HG02798 (cell line): ENCODE results near the gene CEACAM1.
A peak's percentile ranks its signal among the peaks of the same experiment; 100 is the strongest.
"Not testable (repeated sequence)": the region's sequence is repeated elsewhere in the genome, so short reads cannot be mapped to it uniquely, and the experiment has no call there.

ENCODE experiments used
- ATAC-seq: cut with Tn5 transposase; IDR thresholded peaks from one replicate; pipeline ENCODE4 v1.9.1; 2021; ENCODE audit warnings: mild to moderate bottlenecking; ENCODE audit not compliant: unreplicated experiment, poor library complexity

CEACAM1 gene

DNA sequence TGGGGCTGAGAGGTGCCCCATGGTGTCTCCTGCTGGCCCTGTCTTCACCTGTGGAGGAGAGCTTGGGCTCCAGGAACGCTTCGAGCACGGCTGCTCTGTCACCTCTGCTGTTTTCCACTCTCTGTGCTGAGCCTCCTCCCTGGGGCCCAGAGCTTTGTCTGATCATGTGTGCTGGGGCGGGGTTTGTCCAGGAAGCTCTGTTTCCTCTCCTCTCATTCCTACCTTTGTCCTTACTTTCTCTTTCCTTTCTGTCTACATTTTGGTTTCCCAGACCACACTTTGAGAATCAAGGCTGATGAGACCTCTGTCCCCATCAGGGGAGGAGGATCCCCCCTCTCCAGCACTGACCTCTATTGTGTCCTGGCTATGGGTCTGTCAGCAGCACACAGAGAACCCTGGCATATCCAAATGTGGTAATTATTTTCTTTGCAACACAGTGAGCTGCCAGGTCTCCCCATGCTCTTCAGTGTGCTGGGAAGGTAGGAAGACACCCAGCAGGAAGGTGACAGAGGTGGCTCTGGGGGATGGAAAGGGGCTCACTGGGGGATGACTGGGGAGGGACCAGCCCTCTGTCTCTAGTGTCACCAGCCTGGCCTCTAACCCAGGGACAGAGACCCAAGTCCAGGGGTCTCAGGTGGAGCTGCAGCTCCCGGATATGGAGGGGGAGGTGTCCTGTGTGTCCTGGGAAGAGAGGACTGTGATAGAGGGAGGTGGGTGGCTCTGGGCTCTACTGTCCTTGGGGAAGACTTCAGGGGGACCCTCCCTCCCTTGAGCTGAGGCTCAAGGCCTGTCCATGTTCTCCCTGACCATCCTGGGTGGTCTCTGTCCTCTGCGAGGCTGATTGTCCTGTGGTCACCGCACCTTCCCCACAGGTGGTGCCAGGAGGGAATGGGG, at the start of gene CEACAM1:
Gene CEACAM1, minus strand, starts transcription at position 128 of the 894 bp plus-strand sequence. Its CDS starts 107 bp downstream, at position 21.
- ATAC-seq: no peak

DNA sequence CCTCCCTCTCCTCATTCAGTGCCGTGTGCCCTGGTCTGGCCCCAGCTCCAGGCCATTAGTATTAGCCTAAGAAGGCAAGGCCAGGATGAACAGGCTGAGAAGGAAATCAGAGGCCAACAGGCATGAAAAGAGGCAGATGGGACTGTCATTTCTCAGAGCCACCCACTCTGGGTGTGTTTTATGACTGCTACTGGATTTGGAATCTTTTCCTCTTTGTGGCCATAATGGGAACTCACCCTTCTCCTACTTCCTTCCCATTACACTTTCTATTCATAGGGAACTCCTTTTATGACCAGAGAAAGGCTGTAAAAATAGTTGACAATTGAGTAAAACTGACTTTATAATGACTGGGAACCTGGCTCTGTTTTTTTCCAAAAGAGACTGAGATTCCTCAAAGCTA, 48.7 kb upstream of the CEACAM1 start:
- ATAC-seq: no peak

DNA sequence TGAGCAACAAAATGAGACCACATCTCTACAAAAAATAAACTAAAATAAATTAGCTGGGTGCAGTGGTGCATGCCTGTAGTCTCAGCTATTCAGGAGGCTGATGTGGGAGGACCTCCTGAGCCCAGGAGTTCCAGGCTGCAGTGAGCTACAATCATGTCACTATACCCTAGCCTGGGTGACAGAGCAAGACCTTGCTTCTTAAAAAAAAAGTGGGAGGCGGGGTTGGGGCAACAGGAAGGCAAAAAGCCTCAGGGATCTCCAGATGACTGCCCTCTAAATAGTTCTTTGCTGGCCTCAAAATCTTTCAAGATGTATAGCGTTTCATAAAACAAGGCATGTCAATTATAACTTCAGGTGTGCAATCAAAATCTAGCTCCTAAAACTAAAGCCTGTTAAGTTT, 48.0 kb upstream of the CEACAM1 start:
- ATAC-seq: no peak

DNA sequence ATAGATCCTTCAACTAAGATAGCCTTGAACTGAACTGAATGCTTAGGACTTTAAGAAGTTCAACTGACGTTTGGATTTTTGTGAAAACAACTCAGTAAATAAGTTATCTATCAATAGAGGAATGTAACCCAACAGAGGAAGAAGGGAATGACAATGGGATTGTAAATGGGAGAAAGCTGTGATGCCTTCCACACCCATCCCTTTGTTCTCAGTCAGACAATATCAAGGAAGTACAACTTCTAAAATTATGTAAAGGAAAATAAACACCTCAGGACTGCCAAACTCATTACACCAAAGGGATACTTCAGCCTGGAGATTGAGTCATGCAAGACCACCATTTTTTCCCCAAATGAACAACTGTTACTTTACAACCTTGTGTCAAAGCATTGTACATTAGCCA, 45.4 kb upstream of the CEACAM1 start:
- ATAC-seq: no peak

DNA sequence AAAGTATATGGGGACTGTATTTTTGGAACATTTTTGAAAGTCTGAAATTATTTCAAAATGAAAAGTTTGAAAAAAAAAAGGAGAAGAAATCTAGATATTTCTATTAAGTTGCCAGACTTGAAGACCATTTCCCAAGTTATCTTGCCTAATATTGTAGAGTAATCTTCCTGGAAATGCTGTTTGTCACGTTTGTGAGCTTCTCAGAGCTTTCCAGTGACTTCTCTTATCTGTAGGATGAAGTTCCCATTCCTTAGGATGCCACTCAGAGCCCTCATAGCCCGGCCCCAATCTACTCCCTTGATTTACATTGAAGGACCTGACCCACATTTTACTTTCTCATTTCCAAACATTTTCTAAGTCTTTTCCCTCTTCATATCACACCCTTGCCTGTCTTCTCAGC, 42.8 kb upstream of the CEACAM1 start:
- ATAC-seq: no peak

DNA sequence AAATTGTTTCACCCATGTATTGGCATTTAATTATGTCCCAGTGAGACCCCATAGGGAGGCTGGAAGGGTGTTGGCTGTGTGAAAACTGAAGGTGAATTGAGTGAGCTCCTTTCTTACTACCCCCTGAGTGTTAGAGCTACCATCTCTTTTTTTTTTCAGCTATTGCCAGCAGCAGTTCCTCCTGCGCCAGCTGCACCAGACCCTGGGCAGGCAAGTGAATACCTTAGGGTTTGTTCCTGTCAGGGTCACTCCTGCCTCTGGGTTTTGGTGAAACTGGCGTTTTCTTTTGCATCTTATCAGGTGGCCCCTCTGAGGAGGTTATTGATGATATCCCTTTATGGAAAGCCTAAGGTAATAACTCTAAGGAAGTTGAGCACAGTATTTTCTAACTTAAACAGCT, 40.9 kb upstream of the CEACAM1 start:
- no peak for ATAC-seq

DNA sequence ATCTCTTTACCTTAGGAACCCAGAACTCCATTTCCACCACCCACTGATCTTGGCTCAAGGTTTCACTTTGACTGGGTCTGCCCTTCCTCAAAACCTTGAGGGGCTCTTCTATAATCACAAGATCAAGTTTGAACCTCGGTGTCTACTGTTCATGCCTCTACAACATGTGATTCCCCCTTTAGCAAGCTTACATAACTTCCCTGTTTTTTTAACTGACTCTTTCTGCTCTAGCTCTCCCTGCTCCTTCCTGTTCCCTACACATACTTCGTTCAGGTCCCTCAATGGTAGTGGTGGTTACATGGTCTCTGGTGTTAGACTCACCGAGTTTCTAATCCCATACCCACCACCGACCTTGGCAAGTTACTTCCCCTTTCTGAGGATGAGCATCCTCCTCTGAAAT, 39.7 kb upstream of the CEACAM1 start:
- no peak for ATAC-seq

DNA sequence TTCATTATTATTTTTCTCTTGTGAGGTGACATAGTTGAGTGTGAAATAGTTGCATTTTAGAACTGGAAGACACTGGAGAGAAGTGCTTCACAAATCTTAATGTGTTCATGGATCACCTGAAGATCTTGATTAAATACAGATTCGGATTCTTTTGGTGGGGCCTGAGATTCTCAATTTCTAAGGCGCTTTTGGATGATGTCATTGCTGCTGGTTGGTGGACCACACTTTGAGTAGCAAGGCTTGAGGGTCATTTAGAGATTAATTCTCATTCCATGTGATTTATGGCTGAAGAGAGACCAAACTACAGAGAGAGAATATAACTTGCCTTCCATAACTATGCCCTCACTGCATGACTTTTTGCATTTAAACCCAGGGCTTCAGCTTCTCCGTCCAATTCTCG, 39.3 kb upstream of the CEACAM1 start:
- ATAC-seq: no peak

DNA sequence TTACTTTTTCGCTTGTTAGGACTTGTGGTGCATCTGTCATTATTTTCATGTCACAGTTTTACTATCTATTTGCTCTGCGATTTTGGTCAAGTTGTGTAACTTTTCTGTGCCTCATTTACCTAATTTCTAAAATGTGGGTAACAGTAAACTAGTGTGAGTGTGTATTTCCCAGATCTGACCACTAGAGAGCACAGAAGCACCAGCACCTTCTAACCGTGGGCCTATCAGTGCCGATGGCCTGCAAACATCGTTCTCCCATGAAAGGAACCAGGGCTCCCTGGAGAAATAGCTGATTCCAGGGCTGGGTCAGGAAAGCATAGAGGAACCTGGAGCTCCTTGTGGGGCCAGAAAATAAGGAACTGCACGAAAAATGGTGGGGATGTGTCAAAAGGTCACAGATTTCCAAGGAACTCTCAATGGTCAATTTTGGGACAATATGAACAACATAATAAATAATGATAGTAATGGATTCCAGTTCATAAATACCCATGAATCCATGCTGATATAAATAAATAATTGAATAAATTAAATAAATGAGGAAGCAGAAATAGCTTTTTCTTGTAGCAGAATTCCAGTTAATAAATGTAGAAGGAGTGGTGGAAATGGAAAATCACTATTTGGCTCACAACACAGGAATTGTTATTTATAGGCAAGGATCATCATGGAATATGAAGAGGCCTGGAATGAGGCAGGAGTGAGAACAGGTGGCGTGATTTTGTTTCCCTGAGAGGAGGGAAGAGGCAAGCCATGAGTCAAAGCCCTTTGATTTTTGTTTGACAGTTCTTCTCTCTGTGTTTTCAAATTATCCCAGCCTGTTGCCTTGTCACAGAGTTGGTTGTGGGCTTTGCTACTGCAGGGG, 35.3 kb upstream of the CEACAM1 start:
- ATAC-seq: peak; percentile 45

DNA sequence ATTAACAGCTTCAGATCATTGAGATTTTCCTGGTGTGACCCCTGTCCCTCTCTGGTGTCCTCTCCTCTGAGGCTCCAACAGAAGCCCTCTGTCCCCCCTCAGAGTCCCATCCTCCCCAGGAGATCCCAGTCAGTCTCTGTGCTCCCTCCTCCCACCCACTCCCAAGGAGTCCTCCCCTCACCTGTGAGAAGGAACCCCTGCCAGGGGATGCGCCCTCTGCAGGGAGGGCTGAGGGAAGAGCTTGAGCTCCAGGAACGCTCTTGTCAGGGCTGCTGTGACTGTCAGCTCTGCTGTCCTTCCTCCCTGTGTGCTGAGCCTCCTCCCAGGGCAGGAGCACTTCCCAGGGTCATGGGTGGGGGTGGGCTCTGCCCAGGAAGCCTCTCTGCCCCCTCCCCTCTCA, 33.2 kb upstream of the CEACAM1 start:
- ATAC-seq: no peak

DNA sequence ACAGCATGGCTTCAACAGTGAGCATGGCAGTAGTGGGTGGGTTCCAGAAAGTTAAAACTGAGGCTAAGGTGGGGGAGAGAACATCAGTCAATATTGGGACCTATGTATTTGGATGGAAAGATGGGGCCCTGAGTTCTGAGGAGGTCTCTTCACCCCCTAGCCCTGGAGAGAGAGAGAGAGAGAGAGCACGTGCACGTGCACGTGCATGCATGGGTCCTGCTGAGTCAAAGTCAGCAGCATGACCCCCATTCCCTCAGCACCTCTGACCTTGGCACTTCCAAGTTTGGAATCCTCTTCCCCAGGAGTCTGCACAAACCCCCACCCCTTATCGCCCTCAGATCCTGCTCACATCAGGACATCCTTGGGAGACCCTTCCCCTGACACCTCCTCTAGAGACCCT, 32.5 kb upstream of the CEACAM1 start:
- no peak for ATAC-seq

DNA sequence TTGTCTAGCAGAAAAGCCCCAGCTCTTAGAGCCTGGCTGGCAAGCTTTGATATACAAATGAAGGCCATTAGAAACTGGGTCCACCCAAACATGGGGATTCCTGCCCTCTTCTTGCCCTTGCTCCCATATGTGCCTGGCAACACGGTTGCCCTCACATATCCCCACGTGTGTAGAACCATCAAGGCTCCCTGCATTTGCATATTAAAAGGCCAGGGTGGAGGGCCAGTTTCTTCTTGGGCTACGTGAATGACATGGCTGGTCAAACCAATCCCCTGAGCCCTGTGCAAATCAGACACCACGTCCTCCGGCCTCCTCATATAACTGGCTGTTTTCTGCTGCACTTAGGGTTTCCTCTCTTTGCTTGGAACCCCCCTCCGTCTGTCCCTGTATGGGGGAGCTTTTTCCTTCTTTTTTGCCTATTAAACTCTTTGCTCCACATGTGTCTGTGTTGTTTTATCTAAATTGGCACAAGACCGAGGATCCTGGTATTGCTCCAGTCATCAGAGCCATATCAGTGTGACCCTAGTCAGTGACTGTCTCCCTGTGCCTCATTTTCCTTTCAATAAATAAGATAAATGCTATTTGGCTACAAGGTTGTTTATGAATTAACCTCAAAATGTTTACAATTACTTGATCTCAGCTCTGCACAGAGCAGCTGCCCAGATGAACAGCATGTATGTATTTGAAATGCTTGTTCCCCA, 30.3 kb upstream of the CEACAM1 start:
- no peak for ATAC-seq

DNA sequence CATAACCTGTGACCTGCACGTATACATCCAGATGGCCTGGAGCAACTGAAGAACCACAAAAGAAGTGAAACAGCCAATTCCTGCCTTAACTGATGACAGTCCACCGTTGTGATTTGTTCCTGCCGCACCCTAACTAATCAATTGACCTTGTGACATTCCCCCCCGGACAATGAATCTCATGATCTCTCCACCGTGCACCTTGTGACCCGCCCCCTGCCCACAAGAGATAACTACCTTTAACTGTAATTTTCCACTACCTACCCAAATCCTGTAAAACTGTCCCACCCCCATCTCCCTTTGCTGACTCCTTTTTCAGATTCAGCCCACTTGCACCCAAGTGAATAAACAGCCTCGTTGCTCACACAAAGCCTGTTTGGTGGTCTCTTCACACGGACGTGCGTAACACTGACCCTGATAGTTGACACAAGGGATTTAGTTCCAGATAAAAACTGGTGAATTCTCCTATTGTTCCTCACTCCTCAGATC, 29.1 kb upstream of the CEACAM1 start:
- ATAC-seq: not testable (repeated sequence)

DNA sequence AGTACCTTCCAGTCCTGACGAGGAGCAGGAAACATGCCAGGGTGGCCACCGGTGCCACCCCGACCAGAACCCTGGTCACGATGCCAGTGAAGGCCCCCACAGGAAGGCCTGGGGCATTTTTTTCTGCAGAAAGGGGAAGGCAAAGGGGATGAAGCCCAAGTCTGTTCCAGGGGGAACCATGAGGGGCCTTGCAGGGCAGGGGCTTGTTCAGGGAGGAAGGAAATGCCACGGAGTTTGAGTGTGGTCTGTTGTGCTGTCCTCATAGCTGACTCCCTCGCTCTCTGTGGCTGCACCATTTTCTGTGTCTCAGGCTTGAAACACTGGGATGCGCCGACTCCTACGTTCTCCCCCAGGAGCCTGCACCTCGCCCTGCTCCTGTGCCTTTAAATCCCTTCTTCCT, 27.5 kb upstream of the CEACAM1 start:
- ATAC-seq: no peak

DNA sequence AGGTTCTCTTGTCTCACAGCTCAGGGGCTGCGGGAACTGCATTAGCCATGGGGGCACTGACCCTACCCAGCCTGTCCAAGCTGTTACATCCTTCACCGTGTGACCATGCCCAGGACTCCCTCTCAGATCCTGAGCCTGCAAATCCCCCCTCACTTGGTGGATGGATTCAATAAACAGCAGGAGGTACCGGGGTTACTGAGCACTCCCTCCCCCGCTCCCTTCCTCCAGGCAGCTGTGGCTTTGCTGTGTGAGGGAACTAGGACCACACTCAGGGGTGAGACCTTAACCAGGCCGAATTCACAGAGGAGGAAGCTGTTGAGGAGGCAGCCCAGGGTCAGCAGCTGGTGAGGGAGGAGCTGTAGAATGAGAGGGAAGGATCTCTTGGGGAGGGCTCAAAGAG, 27.0 kb upstream of the CEACAM1 start:
- ATAC-seq: no peak

DNA sequence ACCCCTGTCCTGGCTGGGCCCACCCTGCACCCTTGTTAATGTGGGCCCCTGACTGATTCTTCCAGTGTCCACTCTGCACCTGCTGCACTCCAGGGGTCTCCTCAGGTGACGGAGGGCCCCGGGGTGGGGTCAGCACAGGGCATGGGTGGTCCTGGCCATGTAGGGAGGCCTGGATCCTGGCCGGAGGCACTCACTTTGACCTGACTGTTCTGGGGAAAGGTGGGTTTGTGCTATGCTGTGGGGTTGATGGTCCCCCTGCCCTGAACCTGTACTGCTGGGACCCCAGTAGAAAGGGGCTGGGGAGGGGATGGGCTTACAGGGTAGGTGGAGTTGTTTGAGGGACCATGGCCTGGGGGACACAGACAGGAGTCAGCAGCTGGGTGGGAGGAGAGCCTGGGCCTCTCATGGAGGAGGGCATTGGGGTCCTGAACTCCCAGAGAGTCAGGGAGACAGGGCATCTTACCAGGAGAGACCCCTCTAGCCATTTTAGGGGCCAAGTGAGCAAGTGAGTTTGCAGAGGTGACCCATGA, 25.8 kb upstream of the CEACAM1 start:
- no peak for ATAC-seq

DNA sequence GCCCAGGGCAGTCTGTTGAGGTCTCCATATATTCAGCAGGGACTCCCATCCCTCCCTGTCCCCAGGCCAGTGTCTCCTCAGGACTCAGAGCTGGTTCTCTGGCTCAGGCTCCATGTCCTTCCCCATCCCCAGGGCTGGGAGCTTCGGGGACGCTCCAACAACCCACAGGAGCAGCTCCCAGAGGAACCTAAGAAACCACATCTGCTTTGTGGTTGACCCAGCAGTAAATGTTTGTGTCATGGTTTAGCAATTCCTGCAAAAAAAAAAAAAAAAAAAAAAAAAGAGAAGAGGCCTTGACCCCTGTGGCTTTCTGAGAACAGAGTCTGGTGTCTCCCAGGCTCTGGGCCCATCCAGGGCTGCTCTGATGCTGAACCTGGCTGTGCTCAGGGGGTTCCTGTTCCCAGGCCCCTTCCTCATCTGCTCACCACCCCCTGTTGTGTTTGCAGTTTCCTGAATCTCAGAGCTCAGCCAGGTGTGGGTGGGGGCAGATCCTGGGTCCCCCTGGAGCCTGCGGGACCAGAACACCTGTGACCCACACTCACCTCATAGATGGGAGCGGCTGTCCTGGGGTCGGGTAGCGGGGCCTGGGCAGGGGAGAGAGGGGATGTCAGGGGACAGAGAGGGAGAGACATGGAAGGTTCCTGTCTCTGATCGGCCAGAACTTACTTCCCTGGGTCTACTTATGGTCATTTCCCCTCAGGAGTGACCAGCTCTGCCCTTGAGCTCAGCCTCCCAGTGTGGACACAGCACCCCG, 25.2 kb upstream of the CEACAM1 start:
- ATAC-seq: no peak

DNA sequence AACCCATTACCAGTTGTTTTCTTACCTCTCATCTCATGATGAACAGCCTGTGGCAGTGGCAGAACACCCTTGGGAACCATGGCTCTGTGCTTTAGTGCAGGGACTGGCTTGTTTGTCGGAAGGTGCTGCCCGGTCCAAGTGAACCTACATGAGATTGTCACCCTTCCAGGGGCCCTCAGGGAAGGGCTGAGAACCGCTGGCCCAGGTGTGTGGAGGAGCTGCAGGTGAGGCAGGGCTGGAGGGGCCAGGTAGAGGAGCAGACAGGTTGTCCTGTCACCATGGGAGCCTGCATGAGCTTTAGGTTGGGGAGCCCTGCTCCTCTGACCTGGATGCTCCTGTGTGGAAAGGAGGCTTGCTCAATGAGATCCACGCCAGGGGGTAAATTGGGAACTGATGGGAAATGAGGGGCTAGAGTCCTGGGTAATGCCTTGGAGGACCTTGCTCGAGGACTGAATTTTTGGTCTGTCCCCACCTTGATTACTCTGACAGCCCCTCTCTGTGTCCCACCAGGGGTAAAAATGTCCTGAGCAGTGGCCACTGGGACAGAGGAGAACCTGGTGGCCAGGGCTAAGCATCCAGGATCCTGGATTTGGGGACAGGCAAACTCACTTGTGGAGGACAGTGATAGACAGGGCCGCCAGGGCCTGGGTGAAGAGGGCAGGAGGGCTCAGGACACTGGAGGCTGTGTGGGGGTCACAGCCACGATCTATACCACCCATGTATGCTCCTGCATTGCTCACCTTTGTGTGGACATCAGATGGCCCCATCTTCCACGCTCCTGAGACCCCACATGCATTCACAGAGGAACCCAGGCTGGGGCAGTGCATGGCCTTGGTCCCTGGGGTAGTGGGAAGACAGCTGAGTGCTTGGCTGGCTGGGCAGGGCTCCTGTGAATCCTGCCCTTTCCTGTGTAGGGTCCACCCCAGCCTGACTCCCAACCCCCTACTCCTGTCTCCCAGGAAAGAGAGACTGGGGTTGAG, 24.1 kb upstream of the CEACAM1 start:
- ATAC-seq: no peak

DNA sequence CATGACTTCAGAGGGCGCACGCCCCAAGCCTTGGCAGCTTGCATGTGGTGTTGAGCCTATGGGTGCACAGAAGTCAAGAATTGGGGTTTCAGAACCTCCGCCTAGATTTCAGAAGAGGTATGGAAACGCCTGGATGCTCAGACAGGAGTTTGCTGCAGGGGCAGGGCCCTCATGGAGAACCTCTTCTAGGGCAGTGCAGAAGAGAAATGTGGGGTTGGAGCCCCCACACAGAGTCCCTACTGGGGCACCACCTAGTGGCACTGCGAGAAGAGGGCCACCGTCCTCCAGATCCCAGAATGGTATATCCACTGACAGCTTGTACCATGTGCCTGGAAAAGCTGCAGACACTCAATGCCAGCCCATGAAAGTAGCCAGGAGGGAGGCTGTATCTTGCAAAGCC, 22.2 kb upstream of the CEACAM1 start:
- not testable (repeated sequence) for ATAC-seq
